Measurements from ENCODE around the gene SLK. TPM values are rescaled to one million over a fixed set of nuclear protein-coding genes. Genes with fewer than 3 reads are reported as not detected.

SLK gene
- total RNA-seq, 2 experiments from 2014 or later: 17.8 to 19.2 TPM

DNA sequence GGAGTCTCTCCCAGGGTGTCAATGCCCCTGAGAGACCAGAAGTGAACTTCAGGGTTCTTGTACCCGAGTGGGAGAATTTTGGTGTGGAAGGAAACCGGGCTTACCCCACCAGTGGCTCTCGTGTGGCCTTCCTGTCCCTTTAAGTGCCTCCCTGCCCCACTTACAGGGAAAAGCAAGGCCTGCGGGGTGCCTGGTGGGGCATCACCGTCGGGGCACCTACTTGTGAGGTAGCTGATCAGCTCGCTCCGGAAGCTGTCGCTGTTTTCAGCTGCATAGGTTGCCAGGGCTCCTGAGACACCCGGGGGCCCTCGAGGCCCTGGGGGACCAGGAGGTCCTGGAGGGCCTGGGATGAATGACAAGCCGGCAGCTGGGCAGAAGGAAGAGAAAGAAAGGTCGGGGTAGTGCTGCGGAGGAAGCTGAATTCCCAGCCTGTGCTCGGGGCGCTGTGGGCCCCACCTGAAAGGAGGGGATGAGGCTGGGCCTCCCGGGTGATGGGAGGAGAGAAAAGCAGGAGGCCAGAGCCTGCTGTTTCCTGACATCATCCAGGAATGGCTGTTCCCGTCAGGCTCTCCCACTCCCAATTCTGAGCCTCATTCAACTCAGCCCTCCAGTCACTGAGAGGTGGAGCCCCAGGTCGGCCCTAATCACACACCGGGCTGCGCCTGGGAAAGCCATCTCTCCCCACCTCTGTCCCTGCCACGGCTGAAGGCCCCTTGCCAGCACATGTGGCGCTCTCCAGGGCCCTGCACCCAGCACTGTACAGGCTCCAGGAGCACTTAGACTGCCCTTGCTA is 67.7 kb downstream of the SLK start:
- H3K27ac Mint-ChIP-seq: no peak overlapping the region
- no peak for ATAC-seq
- ChIA-PET POLR2A (interaction anchor here (0.7 kb wide), 1 partner anchor 23 kb away, joined by 4 read pairs; no protein-coding TSS in a partner anchor), CTCF (interaction anchor here (0.8 kb wide), 1 partner anchor 8 kb away, joined by 3 read pairs; no protein-coding TSS in a partner anchor)
- no peak for DNase-seq
- H3K36me3 Mint-ChIP-seq (ENCODE audit: low read depth): peaks cover 1% of the 10 kb centered on the region
- no peaks in the 10 kb centered on the region for H3K4me1 Mint-ChIP-seq (ENCODE audit: low read depth)
- no peaks in the 10 kb centered on the region for H3K9me3 Mint-ChIP-seq
- TF ChIP-seq, protein P1, sequence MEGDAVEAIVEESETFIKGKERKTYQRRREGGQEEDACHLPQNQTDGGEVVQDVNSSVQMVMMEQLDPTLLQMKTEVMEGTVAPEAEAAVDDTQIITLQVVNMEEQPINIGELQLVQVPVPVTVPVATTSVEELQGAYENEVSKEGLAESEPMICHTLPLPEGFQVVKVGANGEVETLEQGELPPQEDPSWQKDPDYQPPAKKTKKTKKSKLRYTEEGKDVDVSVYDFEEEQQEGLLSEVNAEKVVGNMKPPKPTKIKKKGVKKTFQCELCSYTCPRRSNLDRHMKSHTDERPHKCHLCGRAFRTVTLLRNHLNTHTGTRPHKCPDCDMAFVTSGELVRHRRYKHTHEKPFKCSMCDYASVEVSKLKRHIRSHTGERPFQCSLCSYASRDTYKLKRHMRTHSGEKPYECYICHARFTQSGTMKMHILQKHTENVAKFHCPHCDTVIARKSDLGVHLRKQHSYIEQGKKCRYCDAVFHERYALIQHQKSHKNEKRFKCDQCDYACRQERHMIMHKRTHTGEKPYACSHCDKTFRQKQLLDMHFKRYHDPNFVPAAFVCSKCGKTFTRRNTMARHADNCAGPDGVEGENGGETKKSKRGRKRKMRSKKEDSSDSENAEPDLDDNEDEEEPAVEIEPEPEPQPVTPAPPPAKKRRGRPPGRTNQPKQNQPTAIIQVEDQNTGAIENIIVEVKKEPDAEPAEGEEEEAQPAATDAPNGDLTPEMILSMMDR (IDR thresholded peaks at IDR 0.05): no peak
- intact Hi-C loops (cut with micrococcal nuclease): no loop called here
- H3K27me3 Mint-ChIP-seq: no peaks in the 10 kb centered on the region
- no peak overlapping the region for H3K4me3 Mint-ChIP-seq

DNA sequence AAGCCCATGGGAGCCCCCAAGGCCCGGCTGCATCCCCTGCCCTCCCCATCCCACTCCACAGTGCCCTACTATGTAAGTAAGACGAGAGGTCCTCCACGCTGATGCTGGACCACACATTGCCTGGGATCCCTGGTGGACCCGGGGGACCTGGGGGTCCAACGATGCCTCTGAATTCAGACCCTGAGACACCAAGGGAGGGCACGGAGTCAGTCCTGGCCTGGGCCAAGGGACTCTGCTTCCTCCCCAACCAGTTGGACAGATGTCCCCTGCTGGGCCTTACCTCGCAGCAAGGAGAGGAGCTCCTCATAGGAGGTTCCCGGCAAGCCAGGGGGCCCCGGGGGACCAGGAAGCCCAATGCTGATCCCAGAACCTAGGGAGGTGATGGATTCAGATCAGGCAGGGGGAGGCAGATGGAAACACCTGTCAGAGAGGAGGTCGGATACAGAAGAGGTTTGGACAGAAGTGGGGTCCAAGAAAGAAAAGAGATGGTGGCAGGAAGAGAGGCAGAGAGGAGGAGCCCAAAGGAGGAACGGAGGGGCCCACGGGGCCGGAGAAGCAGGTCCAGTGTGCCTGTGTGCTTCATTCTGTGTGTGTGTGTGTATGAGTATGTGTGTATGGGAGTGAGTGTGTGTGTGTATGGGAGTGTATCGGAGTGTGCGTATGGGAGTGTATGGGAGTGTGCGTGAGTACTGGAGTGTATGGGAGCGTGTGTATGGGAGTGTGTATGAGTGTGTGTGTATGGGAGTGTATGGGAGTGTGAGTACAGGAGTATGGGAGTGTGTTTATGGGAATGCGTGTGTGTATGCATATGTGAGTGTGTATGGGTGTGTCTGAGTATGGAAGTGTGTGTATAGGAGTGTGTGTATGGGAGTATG is 68.5 kb downstream of the SLK start:
- Mint-ChIP-seq H3K9me3 (no peaks in the 10 kb centered on the region), H3K27ac (no peak overlapping the region), H3K4me3 (no peak overlapping the region), H3K36me3 (ENCODE audit: low read depth) (no peaks in the 10 kb centered on the region), H3K4me1 (ENCODE audit: low read depth) (no peaks in the 10 kb centered on the region), H3K27me3 (no peaks in the 10 kb centered on the region)
- POLR2A ChIA-PET: interaction anchor here (0.7 kb wide), 1 partner anchor 22 kb away, joined by 4 read pairs; no protein-coding TSS in a partner anchor
- CTCF ChIA-PET: no interaction called here
- TF ChIP-seq, protein P1 (IDR thresholded peaks at IDR 0.05): no peak
- ATAC-seq (peak; percentile 10), DNase-seq (no peak)
- intact Hi-C loops (cut with micrococcal nuclease): no loop called here

DNA sequence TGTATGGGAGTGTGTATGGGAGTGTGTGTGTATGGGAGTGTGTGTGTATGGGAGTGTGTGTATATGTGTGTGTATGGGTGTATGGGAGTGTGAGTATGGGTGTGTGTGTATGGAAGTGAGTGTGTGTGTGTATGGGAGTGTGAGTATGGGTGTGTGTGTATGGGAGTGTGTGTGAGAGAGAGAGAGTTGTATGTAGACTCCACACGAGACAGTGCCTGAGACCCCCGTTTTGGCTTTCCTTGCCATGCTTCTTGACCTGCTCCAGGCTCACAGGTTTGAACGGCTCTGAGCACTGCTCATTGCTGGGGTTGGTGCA is 69.1 kb downstream of the SLK start:
- TF ChIP-seq, protein P1 (IDR thresholded peaks at IDR 0.05): no peak
- Mint-ChIP-seq H3K36me3 (ENCODE audit: low read depth) (no peaks in the 10 kb centered on the region), H3K4me3 (no peak overlapping the region), H3K9me3 (no peaks in the 10 kb centered on the region), H3K27ac (no peak overlapping the region), H3K4me1 (ENCODE audit: low read depth) (no peaks in the 10 kb centered on the region), H3K27me3 (no peaks in the 10 kb centered on the region)
- ATAC-seq (no peak), DNase-seq (no peak)
- ChIA-PET POLR2A (no interaction called here), CTCF (no interaction called here)
- intact Hi-C loops (cut with micrococcal nuclease): no loop called here

DNA sequence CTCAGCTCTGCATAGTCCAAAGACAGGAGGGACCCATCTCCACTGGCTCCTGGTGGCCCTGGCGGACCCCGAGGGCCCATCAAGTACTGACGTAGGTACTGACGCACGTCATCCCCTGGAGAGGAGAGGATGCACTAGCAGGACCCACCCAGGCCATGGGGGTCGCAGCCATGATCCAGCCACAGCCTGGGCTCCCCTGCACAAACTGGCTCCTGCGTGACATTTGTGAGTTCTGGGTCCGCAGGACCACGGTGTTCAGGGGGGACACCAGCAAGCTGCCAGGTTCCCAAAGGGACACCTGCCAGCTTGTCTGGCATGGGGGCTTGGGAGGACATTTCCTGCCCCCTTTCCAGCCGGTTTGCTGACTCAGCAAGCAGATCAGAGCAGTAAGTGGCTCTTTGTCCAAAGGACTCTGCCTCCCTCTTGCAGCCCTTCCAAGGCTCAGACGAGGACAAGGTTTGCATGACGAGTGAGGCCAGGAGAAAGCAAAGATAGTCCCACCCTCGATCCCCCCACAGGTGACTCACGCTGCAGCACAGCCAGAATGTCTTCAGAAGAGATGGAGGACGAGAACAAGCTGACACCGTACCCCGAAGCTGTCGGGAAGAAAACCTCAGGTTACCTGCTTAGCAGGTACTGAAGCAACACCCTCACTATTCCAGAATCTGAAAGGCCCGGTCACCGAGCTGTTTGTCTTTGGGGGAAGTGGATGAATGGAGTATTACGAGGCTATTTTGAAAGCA is 69.7 kb downstream of the SLK start:
- DNase-seq (no peak), ATAC-seq (no peak)
- ChIA-PET CTCF (no interaction called here), POLR2A (interaction anchor here (0.6 to 1.2 kb wide), 2 partner anchors 12 to 37 kb away, joined by 4 read pairs; no protein-coding TSS in a partner anchor)
- no peak overlapping the region for H3K4me3 Mint-ChIP-seq
- no peaks in the 10 kb centered on the region for H3K36me3 Mint-ChIP-seq (ENCODE audit: low read depth)
- H3K9me3 Mint-ChIP-seq: no peaks in the 10 kb centered on the region
- H3K27ac Mint-ChIP-seq: no peak overlapping the region
- intact Hi-C loops (cut with micrococcal nuclease): no loop called here
- H3K27me3 Mint-ChIP-seq: no peaks in the 10 kb centered on the region
- no peaks in the 10 kb centered on the region for H3K4me1 Mint-ChIP-seq (ENCODE audit: low read depth)
- TF ChIP-seq, protein P1 (IDR thresholded peaks at IDR 0.05): no peak

Measured in activated CD8-positive, alpha-beta T cell treated with anti-CD3 and anti-CD28 coated beads for 36 hours (primary cell).